Activated CD8-positive, alpha-beta memory T cell treated with anti-CD3 and anti-CD28 coated beads, Interleukin-2, amount 50 U/mL, for 24 hours (primary cell): ENCODE results near the gene KDM4B.

ENCODE experiments used
- DNase-seq: peaks from one replicate; pipeline ENCODE4 v3.0.0-alpha.2; 2020; ENCODE audit errors: extremely low read depth

Gene KDM4B

DNA sequence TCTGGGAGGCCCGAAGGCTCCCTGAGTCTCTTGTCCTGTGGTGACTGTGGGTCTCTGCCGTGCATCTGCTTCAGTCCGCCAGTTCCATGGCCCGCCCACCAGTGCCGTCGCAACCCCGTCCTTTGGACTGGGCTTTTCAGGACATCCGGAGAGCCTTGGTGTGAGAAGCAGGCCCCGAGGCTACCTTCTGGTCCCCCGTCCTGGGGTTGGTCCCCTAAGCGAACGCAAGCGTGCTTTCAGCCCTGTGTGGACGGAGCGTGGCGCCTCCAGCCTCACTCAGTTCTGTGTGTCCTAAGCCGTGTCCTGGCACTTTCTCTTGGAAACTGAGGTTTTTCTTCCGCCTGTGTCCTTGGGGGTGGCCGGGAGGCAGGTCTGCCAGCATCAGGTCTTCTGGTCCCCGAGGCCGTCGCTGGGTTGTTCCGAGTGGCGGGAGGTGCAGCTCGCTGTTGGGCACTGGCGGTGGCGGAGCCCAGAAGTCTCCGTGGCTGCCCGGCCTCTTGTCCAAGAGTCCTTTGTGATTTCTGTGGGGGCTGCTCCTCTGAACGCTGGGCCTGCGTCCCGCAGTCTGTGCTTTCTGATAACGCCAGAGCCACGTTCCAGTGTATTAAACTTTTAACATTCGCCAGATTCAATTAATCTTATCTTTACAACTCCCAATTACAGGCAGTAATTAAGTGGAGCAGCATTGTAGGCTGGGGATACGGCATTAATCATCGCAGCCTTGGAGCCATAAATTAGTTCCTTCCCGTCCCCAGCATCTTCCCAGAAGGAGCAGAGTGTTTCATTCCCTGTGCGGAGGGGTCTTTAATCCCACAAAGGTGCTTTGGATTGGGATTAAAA lies 99.5 kb downstream of the KDM4B start:
- no peak for DNase-seq

DNA sequence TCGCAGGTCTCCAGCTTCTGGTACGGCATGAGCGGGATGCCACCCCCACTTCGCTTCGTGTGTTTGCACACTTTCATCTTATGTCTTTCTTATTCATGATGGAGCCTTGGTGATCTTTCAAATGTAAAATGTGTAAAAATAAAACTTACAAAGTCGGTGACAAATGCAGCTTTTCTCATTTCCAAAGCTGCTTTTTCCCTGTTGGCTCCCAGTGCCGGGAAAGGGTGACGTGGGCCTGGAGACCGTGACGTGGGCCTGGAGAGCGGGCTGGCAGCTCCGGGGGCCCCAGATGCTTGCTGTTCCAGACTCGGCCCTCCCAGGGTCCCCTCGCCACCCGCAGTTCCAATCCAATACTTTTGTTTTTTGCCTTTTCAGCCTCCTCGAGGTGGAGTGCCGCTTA lies 101.4 kb downstream of the KDM4B start:
- no peak for DNase-seq

GRCh38 chr19:5070930-5071329 lies 102.0 kb downstream of the KDM4B start:
- DNase-seq: no peak

DNA sequence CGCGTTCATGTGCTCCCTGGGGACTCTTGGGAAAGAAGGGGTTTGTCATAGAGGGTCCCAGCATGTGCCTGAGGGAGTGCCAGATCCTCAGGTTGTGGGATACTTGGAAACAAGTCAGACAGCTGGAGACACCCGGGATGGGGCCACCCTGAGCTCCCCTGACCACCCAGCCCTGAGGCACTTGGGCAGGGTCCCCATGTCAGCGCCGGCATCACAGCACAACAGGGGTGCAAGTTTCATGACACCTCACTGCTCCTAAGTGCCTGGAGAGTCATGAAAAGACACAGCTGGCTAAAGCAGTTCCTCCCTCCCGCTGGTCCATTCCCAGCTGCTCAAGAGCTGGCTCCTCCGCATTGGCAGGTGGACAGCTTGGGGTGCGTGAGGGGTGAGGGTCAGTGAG lies 102.7 kb downstream of the KDM4B start:
- DNase-seq: no peak

DNA sequence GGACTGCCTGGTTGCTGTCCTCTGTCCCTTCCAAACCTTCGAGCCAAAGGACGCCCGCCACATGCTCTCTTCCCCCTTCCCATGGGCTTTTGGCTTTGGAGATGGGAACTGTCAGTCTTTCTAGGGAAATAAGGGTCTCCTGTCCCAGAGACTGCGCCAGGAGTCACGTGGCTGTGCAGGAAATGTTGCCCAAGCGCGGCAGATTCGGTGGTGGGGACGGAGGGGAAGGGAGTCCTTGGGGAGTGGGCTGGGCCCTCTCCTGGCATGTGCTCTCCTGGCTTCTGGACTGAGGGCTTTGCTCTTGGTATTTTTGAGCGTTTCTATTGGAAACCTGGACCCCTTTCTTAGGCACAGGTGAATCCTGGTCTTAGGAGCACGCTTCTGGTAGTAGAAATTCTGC lies 103.2 kb downstream of the KDM4B start:
- no peak for DNase-seq

DNA sequence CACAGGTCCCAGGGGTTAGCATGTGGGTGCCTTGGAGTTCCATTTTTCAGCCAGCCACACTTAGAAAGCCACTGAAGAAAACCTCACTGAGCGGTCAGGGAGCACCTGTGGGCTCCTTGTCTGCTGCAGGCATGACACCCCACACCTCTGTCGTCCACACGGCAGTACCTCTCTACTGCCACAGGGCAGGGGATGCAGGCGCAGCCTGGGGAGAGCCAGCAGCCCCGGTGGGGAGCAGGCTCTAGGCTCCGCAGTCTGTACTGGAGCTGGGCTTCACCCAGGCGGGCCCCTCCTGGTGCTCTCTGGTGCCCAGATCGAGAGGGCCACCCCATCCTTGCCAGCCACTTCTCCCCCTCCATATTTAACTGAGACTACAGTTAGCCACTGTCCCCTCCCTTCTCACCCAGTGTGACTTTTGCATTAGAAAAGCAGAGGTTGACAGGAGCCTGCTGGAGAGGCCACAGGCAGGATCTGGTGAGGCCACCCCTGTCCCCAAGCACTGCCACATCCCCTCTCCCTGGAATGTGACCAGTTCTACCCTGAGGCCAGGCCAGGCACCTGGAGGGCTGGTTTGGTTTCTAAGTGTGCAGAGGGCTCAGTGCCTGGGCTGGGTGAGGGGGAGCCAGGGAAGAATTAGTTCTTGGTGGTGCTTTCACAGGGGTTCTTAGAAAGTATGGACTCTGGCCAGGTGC lies 104.4 kb downstream of the KDM4B start:
- no peak for DNase-seq

DNA sequence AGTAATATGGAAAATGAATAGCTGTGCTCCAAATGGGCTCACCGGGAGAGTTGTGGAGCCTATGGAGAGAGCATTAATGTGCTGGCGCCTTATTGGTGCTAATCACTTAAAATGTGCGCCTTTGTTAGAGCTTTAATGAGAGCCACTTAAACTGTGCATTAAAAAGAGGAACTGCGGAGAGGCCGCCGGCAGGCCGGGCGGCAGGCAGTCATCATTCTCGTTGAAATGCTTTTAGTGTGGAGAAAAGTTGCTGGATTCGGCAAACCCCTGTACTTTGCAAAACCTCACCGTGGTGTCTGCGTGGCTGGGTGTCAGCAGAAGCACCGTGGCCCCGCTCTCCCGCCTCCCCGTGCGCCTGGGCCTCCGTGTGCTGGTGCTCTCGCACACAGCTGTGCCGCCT lies 105.5 kb downstream of the KDM4B start:
- no peak for DNase-seq

GRCh38 chr19:5074830-5075394 lies 106.0 kb downstream of the KDM4B start:
- DNase-seq: no peak

GRCh38 chr19:5075597-5075996 lies 106.7 kb downstream of the KDM4B start:
- no peak for DNase-seq

DNA sequence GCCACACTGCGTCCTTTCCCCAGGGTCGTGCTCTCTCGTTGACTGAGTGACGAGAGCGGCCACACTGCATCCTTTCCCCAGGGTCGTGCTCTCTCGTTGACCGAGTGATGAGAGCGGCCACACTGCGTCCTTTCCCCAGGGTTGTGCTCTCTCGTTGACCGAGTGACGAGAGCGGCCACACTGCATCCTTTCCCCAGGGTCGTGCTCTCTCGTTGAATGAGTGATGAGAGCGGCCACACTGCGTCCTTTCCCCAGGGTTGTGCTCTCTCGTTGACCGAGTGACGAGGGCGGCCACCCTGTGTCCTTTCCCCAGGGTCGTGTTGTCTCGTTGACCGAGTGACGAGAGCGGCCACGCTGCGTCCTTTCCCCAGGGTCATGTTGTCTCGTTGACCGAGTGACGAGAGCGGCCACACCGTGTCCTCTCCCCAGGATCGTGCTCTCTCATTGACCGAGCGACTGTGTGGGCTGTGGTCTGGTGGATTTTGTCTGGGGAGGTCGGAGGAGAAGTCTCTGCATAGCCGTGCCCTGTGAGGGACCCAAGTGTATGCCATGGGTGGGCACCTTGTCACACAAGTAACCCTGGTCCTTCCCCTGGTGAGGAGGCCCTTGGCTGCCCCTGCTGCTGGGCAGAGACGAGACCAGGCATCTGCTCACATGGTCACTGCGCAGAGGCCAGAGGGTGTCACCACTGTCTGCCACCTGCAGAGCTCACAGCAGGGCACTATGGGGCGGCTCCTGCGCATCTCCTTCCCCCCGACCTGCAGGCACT lies 107.7 kb downstream of the KDM4B start:
- no peak for DNase-seq

GRCh38 chr19:5077209-5077515 lies 108.2 kb downstream of the KDM4B start:
- no peak for DNase-seq

GRCh38 chr19:5078182-5078581 lies 109.3 kb downstream of the KDM4B start:
- DNase-seq: no peak

- no peak for DNase-seq
Observed at GRCh38 chr19:5078666-5079065, 109.8 kb downstream of the KDM4B start.

DNA sequence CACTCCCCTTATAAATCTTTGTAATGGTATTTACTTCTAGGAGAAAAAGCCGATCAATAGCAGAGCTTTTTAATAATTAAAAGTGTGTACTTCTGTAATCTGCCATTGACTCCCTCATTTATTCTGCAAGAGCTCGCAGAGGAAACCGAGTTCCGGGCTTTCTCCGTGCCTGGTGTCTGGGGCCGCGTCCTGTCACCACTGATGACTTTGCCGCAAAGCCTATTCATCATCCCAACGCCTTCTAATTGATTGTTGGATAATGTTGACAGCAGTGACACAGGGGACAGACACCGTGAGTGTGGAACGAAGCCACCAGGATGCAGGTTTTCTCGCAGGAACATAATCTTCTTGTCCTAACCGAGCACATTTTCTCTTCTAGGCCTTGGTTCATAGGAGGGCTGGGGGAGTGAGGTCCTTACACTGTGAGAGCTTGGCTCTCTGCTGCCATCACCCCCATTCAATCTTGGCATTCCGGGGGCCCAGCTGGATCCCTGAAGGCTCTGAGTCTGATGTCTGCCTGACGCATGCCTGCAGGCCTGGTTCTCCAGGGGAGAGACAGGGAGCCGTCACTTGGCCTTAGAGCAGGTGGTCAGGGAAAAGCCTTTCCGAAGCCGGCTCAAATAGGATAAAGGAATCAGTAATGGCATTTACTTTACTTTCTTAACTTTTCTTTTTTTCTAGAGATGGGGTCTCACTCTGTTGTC lies 110.3 kb downstream of the KDM4B start:
- DNase-seq: no peak

DNA sequence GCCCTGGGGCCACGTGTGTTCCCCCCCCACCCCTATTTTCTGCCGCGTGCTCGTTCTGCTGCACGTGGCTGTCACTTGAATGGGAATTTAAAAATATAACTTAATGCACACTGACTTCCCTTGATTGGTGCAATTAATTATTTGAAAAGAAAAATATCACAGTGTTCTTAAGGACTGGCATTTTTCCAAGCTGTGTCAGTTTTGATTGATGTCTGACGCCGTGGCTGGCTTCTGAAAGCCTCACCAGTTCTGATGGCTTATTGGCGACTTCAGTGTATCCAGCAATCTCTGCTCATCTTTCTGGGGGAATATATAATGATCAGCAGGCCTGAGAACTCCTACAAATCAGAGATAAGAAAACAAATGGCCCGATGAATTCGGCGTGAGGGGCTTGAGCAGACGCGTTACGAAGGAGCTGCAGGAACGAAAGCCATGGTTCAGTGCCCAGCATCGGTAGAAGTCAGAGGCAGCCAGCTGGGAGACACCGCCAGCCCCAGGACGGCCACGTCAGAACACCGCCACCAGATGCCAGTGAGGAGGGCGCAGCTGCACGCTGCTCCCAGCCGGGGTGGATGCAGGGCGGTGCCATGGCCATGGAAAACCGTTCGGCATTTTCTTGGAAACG lies 111.2 kb downstream of the KDM4B start:
- no peak for DNase-seq

GRCh38 chr19:5080809-5081208 lies 111.9 kb downstream of the KDM4B start:
- no peak for DNase-seq

- no peak for DNase-seq
Observed at GRCh38 chr19:5081443-5082161, 112.7 kb downstream of the KDM4B start.

GRCh38 chr19:5083547-5083965 lies 114.6 kb downstream of the KDM4B start:
- no peak for DNase-seq

DNA sequence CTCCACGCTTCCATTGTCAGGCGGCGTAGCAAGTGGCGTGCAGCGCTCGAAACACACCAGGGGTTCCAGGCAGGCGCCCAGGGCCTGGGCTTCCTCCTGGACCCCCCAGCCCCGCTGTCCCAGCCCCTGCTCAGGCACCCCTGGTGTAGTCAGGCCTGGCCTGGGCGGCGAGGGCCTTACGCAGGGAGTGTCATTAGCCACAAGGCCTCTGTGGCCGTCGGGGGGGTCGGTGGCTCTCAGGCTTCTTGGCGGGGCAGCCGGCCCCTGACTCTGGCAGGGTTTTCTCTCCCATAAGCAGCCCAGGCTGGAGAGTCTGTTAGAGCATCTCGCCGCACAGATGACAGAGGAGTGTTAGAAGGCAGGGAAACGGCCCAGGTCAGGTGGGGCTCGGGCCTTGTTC lies 116.7 kb downstream of the KDM4B start:
- no peak for DNase-seq

DNA sequence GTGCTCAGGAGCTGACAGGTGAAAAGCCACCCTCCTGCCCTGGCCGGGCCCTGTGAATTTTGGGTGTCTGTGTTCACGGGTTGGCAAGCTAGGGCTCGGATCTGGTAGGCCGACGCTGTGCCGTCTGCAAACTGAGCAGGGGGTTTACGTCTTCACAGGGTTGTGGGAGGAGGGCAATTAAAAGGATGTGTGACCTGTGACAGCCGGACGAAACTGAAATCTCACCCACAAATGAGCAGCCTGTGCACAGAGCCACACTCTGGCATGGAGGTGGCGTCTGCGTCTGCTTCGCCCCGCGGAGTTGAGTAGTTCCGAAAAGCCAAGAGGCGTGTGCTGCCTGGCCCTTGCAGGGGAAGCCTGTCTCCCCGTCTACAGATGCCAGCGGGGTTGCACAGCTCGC lies 117.3 kb downstream of the KDM4B start:
- no peak for DNase-seq
